ENCODE results near the gene A4GALT. TPM values are rescaled to one million over a fixed set of nuclear protein-coding genes. Genes with fewer than 3 reads are reported as not detected.

The A4GALT gene
- total RNA-seq, 2 donors from 2014 or later, result 3.1 to 6.9 TPM

DNA sequence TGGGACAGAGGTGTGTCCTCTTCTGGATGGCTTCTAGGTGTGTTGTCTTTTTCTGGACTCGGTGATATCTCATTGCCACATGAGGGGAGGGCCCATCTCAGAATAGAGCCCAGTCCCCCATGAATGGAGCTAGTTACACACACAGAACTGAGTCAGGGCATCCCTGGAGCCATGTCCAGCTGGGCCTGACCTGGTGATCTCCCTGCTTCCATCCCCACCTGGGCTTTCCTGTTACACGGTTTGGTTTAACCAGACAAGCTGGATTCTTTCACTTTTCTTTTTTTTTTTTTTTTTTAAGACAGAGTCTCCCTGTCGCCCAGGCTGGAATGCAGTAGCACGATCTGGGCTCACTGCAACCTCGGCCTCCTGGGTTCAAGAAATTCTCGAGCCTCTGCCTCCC lies 6.1 kb upstream of the A4GALT start:
- Histone ChIP-seq H3K36me3 (replicated peaks in 1 of 2; ENCODE audit: insufficient read depth in 1 of 2, low read depth in 2 of 2) (no peaks in the 10 kb centered on the region), H3K4me1 (no peaks in the 10 kb centered on the region), H3K4me3 (no peak overlapping the region), H3K27me3 (no peaks in the 10 kb centered on the region), H3K9me3 (no peaks in the 10 kb centered on the region), H3K27ac (no peak overlapping the region)
- DNase-seq (no peak), ATAC-seq (no peak)
- intact Hi-C loops (cut with DNase I), result no loop called here
- TF ChIP-seq POLR2A (IDR thresholded peaks at IDR 0.05), result no peak
- TF ChIP-seq, protein P1, sequence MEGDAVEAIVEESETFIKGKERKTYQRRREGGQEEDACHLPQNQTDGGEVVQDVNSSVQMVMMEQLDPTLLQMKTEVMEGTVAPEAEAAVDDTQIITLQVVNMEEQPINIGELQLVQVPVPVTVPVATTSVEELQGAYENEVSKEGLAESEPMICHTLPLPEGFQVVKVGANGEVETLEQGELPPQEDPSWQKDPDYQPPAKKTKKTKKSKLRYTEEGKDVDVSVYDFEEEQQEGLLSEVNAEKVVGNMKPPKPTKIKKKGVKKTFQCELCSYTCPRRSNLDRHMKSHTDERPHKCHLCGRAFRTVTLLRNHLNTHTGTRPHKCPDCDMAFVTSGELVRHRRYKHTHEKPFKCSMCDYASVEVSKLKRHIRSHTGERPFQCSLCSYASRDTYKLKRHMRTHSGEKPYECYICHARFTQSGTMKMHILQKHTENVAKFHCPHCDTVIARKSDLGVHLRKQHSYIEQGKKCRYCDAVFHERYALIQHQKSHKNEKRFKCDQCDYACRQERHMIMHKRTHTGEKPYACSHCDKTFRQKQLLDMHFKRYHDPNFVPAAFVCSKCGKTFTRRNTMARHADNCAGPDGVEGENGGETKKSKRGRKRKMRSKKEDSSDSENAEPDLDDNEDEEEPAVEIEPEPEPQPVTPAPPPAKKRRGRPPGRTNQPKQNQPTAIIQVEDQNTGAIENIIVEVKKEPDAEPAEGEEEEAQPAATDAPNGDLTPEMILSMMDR (IDR thresholded peaks at IDR 0.05), result no peak
- WGBS, 2 donors, result 76 to 82% methylated on average over 6 of the region's 6 CpGs

DNA sequence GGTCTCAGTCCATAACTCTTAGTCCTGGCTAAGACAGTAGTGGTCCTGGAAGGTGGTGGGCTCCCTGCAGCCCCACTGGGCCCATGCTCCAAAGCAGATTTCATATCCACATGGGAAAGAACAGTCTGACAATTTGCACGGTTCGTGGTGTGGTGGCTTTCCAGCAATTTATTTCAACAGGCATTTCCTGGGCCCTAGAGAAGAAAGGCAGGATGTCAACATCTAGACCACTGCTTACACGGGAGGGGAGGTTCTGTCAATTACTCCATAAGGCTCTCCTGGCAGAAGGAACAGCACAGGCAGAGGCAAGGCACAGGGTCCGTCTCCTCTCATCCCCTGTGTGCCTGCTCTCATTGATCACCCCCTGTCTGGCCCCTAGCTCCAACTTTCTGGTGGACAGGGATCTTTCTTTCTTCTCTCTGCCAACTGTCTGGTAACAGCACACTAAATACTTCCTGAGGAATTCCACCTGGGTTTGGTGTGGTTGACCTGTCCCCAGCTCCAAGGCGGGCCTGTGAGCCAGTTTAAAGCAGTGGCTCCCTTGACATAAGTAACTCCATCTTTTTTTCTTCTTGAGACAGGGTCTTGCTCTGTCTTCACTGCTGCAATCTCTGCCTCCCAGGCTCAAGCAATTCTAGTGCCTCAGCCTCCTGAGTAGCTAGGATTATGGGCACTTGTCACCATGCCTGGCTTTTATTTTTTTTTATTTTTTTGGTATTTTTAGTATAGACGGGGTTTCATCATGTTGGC lies 5.1 kb upstream of the A4GALT start:
- WGBS, 2 donors, result 69 to 70% methylated on average over 6 of the region's 6 CpGs
- Histone ChIP-seq H3K27me3 (no peaks in the 10 kb centered on the region), H3K4me3 (no peak overlapping the region), H3K27ac (no peak overlapping the region), H3K9me3 (no peaks in the 10 kb centered on the region), H3K4me1 (peaks cover 4% of the 10 kb centered on the region), H3K36me3 (replicated peaks in 1 of 2; ENCODE audit: insufficient read depth in 1 of 2, low read depth in 2 of 2) (no peaks in the 10 kb centered on the region)
- TF ChIP-seq, protein P1 (IDR thresholded peaks at IDR 0.05), result no peak
- no peak for TF ChIP-seq POLR2A (IDR thresholded peaks at IDR 0.05)
- no peak for ATAC-seq
- DNase-seq, result no peak
- intact Hi-C loops (cut with DNase I), result no loop called here

DNA sequence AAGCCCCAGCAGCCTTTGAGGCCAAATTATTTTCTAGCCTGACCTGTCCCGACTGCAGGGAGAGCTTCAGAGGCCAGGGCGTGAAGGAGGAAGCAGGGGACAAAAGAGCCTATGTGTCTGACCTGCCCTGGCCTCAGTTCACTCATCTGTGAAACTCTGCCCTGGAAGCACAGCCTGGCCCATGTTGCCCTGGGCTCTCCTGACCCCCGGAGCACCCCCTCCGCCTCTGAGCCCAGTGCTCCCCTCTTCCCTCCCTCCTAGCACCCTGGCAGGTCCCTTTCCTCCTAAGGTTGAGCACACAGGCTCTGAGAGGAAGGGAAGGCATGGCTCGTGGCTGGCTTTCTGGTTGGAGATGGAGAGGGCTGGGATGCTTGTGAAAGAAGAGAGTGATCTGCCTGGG lies 3.4 kb upstream of the A4GALT start:
- intact Hi-C loops (cut with DNase I), result no loop called here
- no peak for DNase-seq
- H3K27ac ChIP-seq, result no peak overlapping the region
- TF ChIP-seq POLR2A (IDR thresholded peaks at IDR 0.05), result no peak
- TF ChIP-seq, protein P1 (IDR thresholded peaks at IDR 0.05), result no peak
- peaks cover 12% of the 10 kb centered on the region for H3K4me1 ChIP-seq
- WGBS, 2 donors, result 42 to 47% methylated on average over 4 to 5 of the region's 5 CpGs
- no peak for ATAC-seq
- no peaks in the 10 kb centered on the region for H3K36me3 ChIP-seq (replicated peaks in 1 of 2; ENCODE audit: insufficient read depth in 1 of 2, low read depth in 2 of 2)
- H3K27me3 ChIP-seq, result peaks cover 0 to 4% of the 10 kb centered on the region in 2 donors
- H3K9me3 ChIP-seq, result no peaks in the 10 kb centered on the region
- H3K4me3 ChIP-seq, result no peak overlapping the region

DNA sequence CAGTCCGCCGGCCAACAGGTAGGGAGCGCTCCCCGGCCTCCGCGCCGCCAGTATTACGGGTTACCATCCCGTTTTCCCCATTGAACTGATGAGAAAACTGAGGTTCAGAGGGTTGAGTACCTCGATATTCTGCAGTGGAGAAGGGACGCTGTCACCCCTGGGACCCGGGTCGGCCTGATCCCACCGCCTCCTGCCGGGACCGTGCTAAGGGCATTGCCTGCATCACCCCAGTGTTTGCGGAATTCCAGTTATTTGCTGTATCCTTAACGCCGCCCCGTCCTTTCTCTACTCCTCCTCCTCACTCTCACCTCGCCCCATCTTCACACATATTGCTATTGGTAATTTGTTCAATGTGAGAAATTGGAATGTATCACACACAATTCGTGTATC lies 370 bp upstream of the A4GALT start:
- no peaks in the 10 kb centered on the region for H3K36me3 ChIP-seq (replicated peaks in 1 of 2; ENCODE audit: insufficient read depth in 1 of 2, low read depth in 2 of 2)
- intact Hi-C loops (cut with DNase I), result no loop called here
- H3K4me3 ChIP-seq, result no peak overlapping the region
- DNase-seq (no peak), ATAC-seq (peak; percentile 36)
- TF ChIP-seq, protein P1 (IDR thresholded peaks at IDR 0.05), result no peak
- TF ChIP-seq POLR2A (IDR thresholded peaks at IDR 0.05), result peak in 1 of 3 donors; percentile 16
- peaks cover 0 to 4% of the 10 kb centered on the region in 2 donors for H3K27me3 ChIP-seq
- no peak overlapping the region for H3K27ac ChIP-seq
- peaks cover 12% of the 10 kb centered on the region for H3K4me1 ChIP-seq
- no peaks in the 10 kb centered on the region for H3K9me3 ChIP-seq
- WGBS, 2 donors, result 2 to 3% methylated on average over 13 to 22 of the region's 22 CpGs
